ENCODE data around the gene UPK3A.

Gene UPK3A

GRCh38 chr22:45312415-45312814 is 27.7 kb downstream of the UPK3A start:
- DNase-seq (no peak), ATAC-seq (replicated peaks) (no peak)
- no peaks in the 10 kb centered on the region for H3K27me3 Mint-ChIP-seq
- no peak overlapping the region for H3K4me3 Mint-ChIP-seq
- H3K36me3 Mint-ChIP-seq (ENCODE audit: insufficient read depth): peaks cover 27% of the 10 kb centered on the region
- H3K27ac Mint-ChIP-seq: no peak overlapping the region
- peaks cover 24 to 30% of the 10 kb centered on the region in 2 donors for H3K4me1 Mint-ChIP-seq (ENCODE audit: low read depth in 2 of 2)
- H3K9me3 Mint-ChIP-seq: no peaks in the 10 kb centered on the region

DNA sequence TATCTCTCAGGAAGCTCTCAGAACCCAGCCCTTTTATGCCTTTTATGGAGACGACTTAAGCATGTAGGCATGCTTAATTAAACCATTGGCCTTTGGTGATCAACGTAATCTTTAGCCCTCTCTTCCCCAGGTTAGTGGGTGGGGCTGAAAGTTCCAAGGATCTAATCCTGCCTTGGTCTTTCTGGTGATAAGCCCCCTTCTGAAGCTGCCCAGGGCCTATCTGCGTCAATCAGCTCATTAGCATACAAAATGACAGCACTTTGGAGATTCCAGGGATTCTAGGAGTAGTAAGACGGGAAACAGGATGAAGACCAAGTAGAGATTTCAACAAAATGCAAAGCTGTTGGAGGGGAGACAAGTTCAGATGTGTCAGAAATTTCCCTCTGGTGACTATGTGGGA is 28.1 kb downstream of the UPK3A start:
- Mint-ChIP-seq H3K4me3 (no peak overlapping the region), H3K36me3 (ENCODE audit: insufficient read depth) (peaks cover 30% of the 10 kb centered on the region), H3K27me3 (no peaks in the 10 kb centered on the region), H3K27ac (no peak overlapping the region), H3K9me3 (no peaks in the 10 kb centered on the region), H3K4me1 (ENCODE audit: low read depth in 2 of 2) (peaks cover 25 to 34% of the 10 kb centered on the region in 2 donors)
- no peak for ATAC-seq (replicated peaks)
- no peak for DNase-seq

DNA sequence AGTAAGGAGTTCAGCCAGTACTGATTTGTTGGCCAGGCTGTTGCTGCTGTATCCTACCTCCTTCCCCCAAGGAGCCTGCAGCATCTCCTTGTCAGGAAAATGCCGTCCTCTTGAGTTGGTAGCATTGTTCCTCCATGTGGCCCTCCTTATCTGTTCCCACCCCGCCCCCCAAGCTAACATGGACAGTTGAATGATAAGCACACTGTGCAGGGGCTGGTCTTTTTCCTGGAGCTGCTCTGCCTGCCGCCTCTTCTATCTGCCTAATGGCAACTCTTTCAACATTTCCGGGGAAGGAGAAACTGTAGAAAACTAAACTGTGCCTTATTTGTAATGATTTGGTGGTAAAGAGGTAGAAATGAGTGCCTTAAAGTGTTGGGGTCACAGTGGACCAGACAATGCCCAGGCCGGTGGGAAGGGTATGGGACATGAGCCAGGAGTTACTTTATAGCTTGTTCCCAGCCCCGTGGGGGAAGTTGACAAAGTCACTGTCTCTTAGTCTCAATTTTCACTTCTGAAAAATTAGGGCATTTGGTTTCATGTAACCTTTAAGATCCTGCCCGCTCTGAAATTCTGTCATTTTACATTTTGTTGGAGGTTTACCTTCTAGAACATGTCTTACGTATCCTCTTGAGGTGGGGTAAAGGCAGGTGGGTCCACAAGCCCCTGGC is 29.4 kb downstream of the UPK3A start:
- Mint-ChIP-seq H3K9me3 (no peaks in the 10 kb centered on the region), H3K4me1 (ENCODE audit: low read depth in 2 of 2) (peaks cover 32 to 36% of the 10 kb centered on the region in 2 donors), H3K27ac (peak overlapping the region; percentile 57 to 72), H3K36me3 (ENCODE audit: insufficient read depth) (peaks cover 40% of the 10 kb centered on the region), H3K4me3 (no peak overlapping the region), H3K27me3 (no peaks in the 10 kb centered on the region)
- ATAC-seq (replicated peaks): no peak
- no peak for DNase-seq

DNA sequence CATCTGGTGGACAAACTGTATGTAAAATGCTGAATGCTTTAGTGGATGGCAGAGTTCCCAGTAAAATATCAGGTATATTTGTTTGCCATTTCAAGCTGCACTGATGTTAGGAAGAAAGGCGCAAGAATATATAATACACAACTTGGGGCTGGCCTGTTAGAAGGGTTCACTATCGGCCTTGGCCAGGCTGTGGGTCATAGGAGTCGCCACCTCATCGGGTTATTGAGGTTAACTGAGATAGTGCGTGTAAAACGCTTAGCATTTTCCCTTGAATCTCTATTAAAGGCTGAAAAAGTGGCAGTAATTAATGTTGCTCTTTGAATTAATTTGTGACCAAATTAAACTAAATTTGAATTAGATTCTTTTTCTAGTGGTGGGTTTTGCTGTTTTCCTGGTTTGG is 30.0 kb downstream of the UPK3A start:
- Mint-ChIP-seq H3K9me3 (no peaks in the 10 kb centered on the region), H3K4me3 (no peak overlapping the region), H3K27ac (peak overlapping the region; percentile 80 to 100), H3K36me3 (ENCODE audit: insufficient read depth) (peaks cover 41% of the 10 kb centered on the region), H3K27me3 (no peaks in the 10 kb centered on the region), H3K4me1 (ENCODE audit: low read depth in 2 of 2) (peaks cover 35 to 39% of the 10 kb centered on the region in 2 donors)
- no peak for DNase-seq
- ATAC-seq (replicated peaks): no peak

- DNase-seq (no peak), ATAC-seq (replicated peaks) (no peak)
- Mint-ChIP-seq H3K27ac (peak overlapping the region; percentile 99 to 100), H3K4me1 (ENCODE audit: low read depth in 2 of 2) (peaks cover 29 to 33% of the 10 kb centered on the region in 2 donors), H3K36me3 (ENCODE audit: insufficient read depth) (peaks cover 32% of the 10 kb centered on the region), H3K27me3 (no peaks in the 10 kb centered on the region), H3K4me3 (no peak overlapping the region), H3K9me3 (no peaks in the 10 kb centered on the region)
These were observed 32.2 kb downstream of the UPK3A start for GRCh38 chr22:45316796-45317526.

GRCh38 chr22:45317551-45318167 is 32.9 kb downstream of the UPK3A start:
- no peaks in the 10 kb centered on the region for H3K27me3 Mint-ChIP-seq
- H3K36me3 Mint-ChIP-seq (ENCODE audit: insufficient read depth): peaks cover 31% of the 10 kb centered on the region
- no peaks in the 10 kb centered on the region for H3K9me3 Mint-ChIP-seq
- ATAC-seq (replicated peaks) (peak; percentile 1), DNase-seq (peak in 2 of 3 experiments; percentile 17 to 18)
- H3K4me1 Mint-ChIP-seq (ENCODE audit: low read depth in 2 of 2): peaks cover 30 to 33% of the 10 kb centered on the region in 2 donors
- H3K27ac Mint-ChIP-seq: peak overlapping the region; percentile 99 to 100
- H3K4me3 Mint-ChIP-seq: peak overlapping the region; percentile 77 to 80

- peak overlapping the region; percentile 77 to 80 for H3K4me3 Mint-ChIP-seq
- H3K27ac Mint-ChIP-seq: peak overlapping the region; percentile 99 to 100
- peaks cover 30 to 33% of the 10 kb centered on the region in 2 donors for H3K4me1 Mint-ChIP-seq (ENCODE audit: low read depth in 2 of 2)
- peaks cover 36% of the 10 kb centered on the region for H3K36me3 Mint-ChIP-seq (ENCODE audit: insufficient read depth)
- H3K9me3 Mint-ChIP-seq: no peaks in the 10 kb centered on the region
- ATAC-seq (replicated peaks) (peak; percentile 66), DNase-seq (peak; percentile 84 to 91 (median 89))
- no peaks in the 10 kb centered on the region for H3K27me3 Mint-ChIP-seq
These were observed 33.4 kb downstream of the UPK3A start for GRCh38 chr22:45318168-45318557.

GRCh38 chr22:45318558-45319323 is 34.0 kb downstream of the UPK3A start:
- peak; percentile 64 to 75 (median 69) for DNase-seq
- H3K27me3 Mint-ChIP-seq: no peaks in the 10 kb centered on the region
- H3K27ac Mint-ChIP-seq: peak overlapping the region; percentile 99 to 100
- H3K4me3 Mint-ChIP-seq: peak overlapping the region; percentile 77 to 80
- peaks cover 36% of the 10 kb centered on the region in 2 donors for H3K4me1 Mint-ChIP-seq (ENCODE audit: low read depth in 2 of 2)
- peak; percentile 78 for ATAC-seq (replicated peaks)
- H3K9me3 Mint-ChIP-seq: no peaks in the 10 kb centered on the region
- H3K36me3 Mint-ChIP-seq (ENCODE audit: insufficient read depth): peaks cover 42% of the 10 kb centered on the region

DNA sequence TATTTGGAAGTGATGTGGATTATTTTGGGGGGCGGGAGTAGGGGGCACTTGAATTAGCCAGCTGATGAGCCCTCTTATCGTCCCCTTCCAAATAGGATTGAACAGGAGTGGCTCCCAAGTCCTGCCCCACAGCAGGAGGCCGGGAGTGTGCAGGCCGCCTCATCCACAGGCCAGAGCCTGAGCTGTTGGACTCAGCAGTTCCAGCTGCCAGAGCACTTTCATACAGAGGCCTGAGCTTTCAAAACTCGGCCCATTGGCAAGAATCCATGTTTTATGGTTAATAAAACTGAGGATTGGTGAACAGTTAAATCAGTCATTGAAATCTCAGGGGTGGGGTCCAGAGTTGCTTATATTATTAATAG is 34.6 kb downstream of the UPK3A start:
- Mint-ChIP-seq H3K4me1 (ENCODE audit: low read depth in 2 of 2) (peaks cover 38 to 40% of the 10 kb centered on the region in 2 donors), H3K9me3 (no peaks in the 10 kb centered on the region), H3K4me3 (peak overlapping the region; percentile 77 to 80), H3K36me3 (ENCODE audit: insufficient read depth) (peaks cover 47% of the 10 kb centered on the region), H3K27ac (peak overlapping the region; percentile 99 to 100), H3K27me3 (no peaks in the 10 kb centered on the region)
- no peak for ATAC-seq (replicated peaks)
- peak in 1 of 3 experiments; percentile 50 for DNase-seq

GRCh38 chr22:45320357-45320976 is 35.7 kb downstream of the UPK3A start:
- Mint-ChIP-seq H3K4me1 (ENCODE audit: low read depth in 2 of 2) (peaks cover 38 to 46% of the 10 kb centered on the region in 2 donors), H3K27ac (peak overlapping the region; percentile 99 to 100), H3K27me3 (no peaks in the 10 kb centered on the region), H3K9me3 (no peaks in the 10 kb centered on the region), H3K36me3 (ENCODE audit: insufficient read depth) (peaks cover 51% of the 10 kb centered on the region), H3K4me3 (peak overlapping the region; percentile 77 to 80)
- no peak for DNase-seq
- no peak for ATAC-seq (replicated peaks)

- DNase-seq (no peak), ATAC-seq (replicated peaks) (no peak)
- Mint-ChIP-seq H3K4me1 (ENCODE audit: low read depth in 2 of 2) (peaks cover 40 to 50% of the 10 kb centered on the region in 2 donors), H3K4me3 (no peak overlapping the region), H3K36me3 (ENCODE audit: insufficient read depth) (peaks cover 59% of the 10 kb centered on the region), H3K27ac (peak overlapping the region; percentile 99 to 100), H3K27me3 (no peaks in the 10 kb centered on the region), H3K9me3 (no peaks in the 10 kb centered on the region)
These were observed 37.1 kb downstream of the UPK3A start for GRCh38 chr22:45321827-45322226.

GRCh38 chr22:45322873-45323525 is 38.2 kb downstream of the UPK3A start:
- ATAC-seq (replicated peaks): no peak

More at GRCh38 chr22:45322873-45323525, 38.2 kb downstream of the UPK3A start:
- no peak overlapping the region for H3K4me3 Mint-ChIP-seq
- H3K27ac Mint-ChIP-seq: peak overlapping the region; percentile 63 to 81
- peaks cover 36 to 48% of the 10 kb centered on the region in 2 donors for H3K4me1 Mint-ChIP-seq (ENCODE audit: low read depth in 2 of 2)
- DNase-seq: no peak
- no peaks in the 10 kb centered on the region for H3K27me3 Mint-ChIP-seq
- peaks cover 62% of the 10 kb centered on the region for H3K36me3 Mint-ChIP-seq (ENCODE audit: insufficient read depth)
- no peaks in the 10 kb centered on the region for H3K9me3 Mint-ChIP-seq

All from effector memory CD8-positive, alpha-beta T cell (primary cell).